ENCODE data around the gene GGT5.
"Not testable (repeated sequence)": the region's sequence is repeated elsewhere in the genome, so short reads cannot be mapped to it uniquely, and the experiment has no call there.

Gene GGT5

DNA sequence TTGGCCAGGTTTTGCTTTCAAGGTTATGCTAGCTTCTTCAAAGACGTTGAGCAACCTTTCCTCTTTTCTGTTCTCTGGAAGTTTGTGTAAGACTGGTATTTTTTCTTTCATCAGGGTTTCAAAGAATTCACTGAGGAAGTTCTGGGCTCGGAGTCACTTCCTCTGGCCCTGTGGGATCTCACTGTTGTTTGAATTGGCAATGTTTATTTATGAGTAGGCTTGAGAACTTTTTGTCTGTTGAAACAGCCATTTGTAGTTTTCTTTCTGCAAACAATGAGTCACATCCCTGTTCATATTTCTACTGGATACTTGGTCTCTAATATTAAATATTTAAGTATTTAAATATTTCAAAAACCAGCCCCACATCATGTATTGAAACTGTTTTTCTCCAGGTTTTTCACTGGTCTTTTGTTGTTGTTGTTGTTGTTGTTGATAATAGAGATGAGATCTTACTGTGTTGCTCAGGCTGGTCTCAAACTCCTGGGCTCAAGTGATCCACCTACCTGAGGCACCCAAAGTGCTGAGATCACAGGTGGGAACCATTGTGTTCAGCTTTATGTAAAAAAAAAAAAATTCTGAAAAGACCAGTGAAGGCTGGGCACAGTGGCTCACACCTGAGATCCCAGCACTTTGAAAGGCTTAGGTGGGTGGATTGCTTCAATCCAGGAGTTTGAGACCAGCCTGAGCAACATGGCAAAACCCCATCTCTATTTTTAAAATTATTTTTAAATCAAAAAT lies 36.7 kb downstream of the GGT5 start:
- DNase-seq (no peak), ATAC-seq (no peak)
- Mint-ChIP-seq H3K36me3 (ENCODE audit: low read depth) (no peaks in the 10 kb centered on the region), H3K27me3 (no peaks in the 10 kb centered on the region), H3K27ac (peak overlapping the region; percentile 50), H3K4me1 (peaks cover 28% of the 10 kb centered on the region), H3K4me3 (no peak overlapping the region), H3K9me3 (no peaks in the 10 kb centered on the region)

DNA sequence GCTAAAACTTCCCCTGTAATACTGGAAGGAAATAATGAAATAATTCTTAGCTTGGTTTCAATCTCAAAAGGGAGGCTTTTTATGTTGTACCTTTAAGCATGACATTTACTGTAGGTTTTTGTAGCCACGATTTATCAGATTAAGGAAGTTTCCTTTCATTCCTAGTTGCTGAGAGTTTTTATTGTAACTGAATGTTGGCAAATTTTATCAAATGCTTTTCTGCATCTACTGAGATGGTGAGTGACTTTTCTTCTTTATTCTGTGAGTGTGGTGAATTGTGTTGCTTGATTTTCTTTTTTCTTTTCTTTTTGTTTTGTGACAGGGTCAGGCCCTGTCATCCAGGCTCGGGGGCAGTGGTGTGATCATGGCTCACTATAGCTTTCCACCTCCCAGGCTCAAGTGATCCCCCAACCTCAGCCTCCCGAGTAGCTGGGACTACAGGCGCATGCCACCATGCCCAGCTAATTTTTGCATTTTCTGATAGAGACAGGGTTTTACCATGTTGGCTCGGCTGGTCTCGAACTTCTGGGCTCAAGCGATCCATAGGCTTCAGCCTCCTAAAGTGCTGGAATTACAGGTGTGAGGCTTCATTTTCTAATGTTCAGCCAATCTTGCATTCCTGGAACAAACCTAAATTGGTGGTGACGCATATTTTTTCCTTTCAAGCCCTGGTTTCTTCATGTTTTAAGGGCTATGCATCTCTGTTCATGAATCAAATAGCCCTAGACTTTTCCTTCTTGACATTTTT lies 37.4 kb downstream of the GGT5 start:
- Mint-ChIP-seq H3K36me3 (ENCODE audit: low read depth) (no peaks in the 10 kb centered on the region), H3K27me3 (no peaks in the 10 kb centered on the region), H3K4me3 (no peak overlapping the region), H3K27ac (peak overlapping the region; percentile 50), H3K9me3 (no peaks in the 10 kb centered on the region), H3K4me1 (peaks cover 28% of the 10 kb centered on the region)
- ATAC-seq (no peak), DNase-seq (no peak)

GRCh38 chr22:24206460-24207263 lies 38.2 kb downstream of the GGT5 start:
- ATAC-seq; H3K27me3 Mint-ChIP-seq; H3K36me3 Mint-ChIP-seq (ENCODE audit: low read depth); H3K9me3 Mint-ChIP-seq; H3K4me3 Mint-ChIP-seq; H3K27ac Mint-ChIP-seq; DNase-seq: not testable (repeated sequence)
- peaks cover 25% of the 10 kb centered on the region for H3K4me1 Mint-ChIP-seq

DNA sequence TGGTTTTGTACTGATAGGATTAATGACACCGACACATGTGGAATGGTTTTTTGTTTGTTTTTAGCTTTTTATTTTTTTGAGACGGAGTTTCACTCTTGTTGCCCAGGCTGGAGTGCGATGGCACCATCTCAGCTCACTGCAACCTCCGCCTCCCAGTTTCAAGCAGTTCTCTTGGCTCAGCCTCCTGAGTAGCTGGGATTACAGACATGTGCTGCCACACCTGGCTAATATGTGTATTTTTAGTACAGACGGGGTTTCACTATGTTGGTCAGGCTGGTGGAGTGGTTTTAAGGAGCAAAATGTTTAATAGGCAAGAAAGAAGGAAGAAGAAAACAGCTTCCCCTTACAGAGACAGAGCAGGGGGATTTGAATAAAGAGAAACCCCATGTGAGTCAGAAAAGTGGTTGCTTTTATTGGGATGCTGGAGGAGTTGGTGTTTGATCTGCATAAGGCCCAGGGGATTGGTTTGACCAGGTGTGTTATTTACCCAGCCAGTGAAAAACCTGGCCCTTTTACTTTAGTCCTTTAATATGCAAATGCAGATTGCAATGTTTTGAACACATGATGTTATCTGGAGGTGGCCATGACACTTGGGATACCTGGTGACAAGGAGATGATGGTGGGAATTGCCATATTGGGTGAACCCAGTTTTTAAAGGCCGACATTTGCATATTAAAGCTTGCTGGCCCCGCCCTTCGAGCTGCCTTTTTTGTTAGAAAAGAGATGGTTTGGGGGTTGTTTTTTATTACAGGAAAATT lies 39.3 kb downstream of the GGT5 start:
- H3K27me3 Mint-ChIP-seq = no peaks in the 10 kb centered on the region
- no peak overlapping the region for H3K27ac Mint-ChIP-seq
- DNase-seq (no peak), ATAC-seq (no peak)
- H3K36me3 Mint-ChIP-seq (ENCODE audit: low read depth) = no peaks in the 10 kb centered on the region
- no peaks in the 10 kb centered on the region for H3K9me3 Mint-ChIP-seq
- H3K4me3 Mint-ChIP-seq = no peak overlapping the region
- H3K4me1 Mint-ChIP-seq = peaks cover 25% of the 10 kb centered on the region

DNA sequence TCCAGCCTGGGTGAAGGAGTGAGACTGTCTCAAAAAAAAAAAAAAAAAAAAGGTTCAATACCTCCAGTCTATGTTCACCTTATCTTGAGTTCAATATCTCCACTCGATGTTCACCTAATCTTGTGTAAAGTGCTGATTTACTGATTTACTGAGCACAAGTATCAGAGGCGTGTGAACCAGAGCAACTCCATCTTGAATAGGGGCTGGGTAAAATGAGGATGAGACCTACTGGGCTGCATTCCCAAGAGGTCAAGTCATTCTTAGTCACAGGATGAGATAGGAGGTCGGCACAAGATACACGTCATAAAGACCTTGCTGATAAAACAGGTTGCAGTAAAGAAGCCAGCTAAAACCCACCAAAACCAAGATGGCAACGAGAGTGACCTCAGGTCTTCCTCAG lies 41.0 kb downstream of the GGT5 start:
- H3K27me3 Mint-ChIP-seq; H3K27ac Mint-ChIP-seq; H3K36me3 Mint-ChIP-seq (ENCODE audit: low read depth); ATAC-seq; H3K4me3 Mint-ChIP-seq; H3K9me3 Mint-ChIP-seq; DNase-seq: not testable (repeated sequence)
- H3K4me1 Mint-ChIP-seq = peaks cover 25% of the 10 kb centered on the region

DNA sequence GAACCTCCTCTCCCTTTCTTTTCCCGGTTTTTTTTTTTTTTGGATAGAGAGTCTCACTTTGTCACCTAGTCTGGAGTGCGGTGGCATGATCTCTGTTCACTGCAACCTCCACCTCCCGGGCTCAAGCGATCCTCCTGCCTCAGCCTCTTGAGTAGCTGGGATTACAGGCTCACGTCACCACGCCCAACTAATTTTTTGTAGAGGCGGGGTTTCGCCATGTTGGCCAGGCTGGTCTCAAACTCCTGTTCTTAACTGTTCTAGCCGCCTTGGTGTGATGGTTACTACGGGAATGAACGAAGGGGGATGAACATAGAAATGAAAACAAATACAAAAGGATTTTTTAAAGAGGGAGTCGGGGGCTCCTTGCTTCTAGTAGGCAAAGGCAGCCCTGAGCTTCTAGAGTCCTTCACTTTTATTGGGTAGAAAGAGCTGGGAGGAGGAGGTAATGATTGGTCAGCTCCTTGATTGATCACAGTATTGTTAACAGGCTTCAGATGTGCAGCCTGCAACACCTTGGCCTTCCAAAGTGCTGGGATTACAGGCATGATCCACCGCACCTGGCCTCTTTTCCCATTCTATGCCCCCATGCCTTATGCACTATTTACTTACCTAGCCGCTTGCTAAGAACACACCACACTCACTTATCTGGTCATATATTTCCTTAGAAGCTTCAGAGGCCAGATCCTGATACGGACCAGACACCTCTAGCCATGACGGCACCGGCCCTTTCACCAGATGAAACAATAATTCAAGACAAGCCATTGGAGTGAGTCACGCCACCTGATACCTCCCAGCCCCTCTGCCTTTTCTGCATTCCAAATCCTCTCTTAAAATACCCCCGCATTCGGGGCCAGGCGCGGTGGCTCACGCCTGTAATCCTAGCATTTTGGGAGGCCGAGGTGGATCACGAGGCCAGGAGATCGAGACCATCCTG lies 42.9 kb downstream of the GGT5 start:
- Mint-ChIP-seq H3K27me3 (no peaks in the 10 kb centered on the region), H3K27ac (no peak overlapping the region), H3K4me1 (peaks cover 20% of the 10 kb centered on the region), H3K4me3 (no peak overlapping the region), H3K36me3 (ENCODE audit: low read depth) (no peaks in the 10 kb centered on the region), H3K9me3 (no peaks in the 10 kb centered on the region)
- DNase-seq (no peak), ATAC-seq (no peak)

- no peak for ATAC-seq
- Mint-ChIP-seq H3K36me3 (ENCODE audit: low read depth) (no peaks in the 10 kb centered on the region), H3K4me3 (no peak overlapping the region), H3K4me1 (peaks cover 12% of the 10 kb centered on the region), H3K9me3 (no peaks in the 10 kb centered on the region), H3K27ac (no peak overlapping the region), H3K27me3 (no peaks in the 10 kb centered on the region)
- DNase-seq = no peak
Observed at GRCh38 chr22:24200619-24201212, 44.2 kb downstream of the GGT5 start.

DNA sequence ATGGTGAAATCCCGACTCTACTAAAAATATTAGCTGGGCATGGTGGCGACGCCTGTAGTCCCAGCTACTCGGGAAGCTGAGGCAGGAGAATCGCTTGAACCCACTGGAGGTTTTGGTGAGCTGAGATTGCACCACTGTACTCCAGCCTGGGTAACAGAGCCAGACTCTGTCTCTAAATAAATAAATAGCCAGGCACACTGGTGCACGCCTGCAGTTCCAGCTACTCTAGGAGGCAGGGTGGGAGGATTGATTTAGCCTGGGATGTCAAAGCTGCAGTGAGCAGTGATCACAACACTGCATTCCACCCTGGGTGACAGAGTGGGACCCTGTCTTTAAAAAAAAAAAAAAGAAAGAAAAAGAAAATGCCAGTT lies 46.2 kb downstream of the GGT5 start:
- ATAC-seq (no peak), DNase-seq (no peak)
- Mint-ChIP-seq H3K4me1 (peaks cover 9% of the 10 kb centered on the region), H3K4me3 (no peak overlapping the region), H3K27me3 (no peaks in the 10 kb centered on the region), H3K36me3 (ENCODE audit: low read depth) (no peaks in the 10 kb centered on the region), H3K27ac (no peak overlapping the region), H3K9me3 (no peaks in the 10 kb centered on the region)

- ATAC-seq = no peak
- no peaks in the 10 kb centered on the region for H3K27me3 Mint-ChIP-seq
- H3K9me3 Mint-ChIP-seq = no peaks in the 10 kb centered on the region
- H3K4me3 Mint-ChIP-seq = no peak overlapping the region
- H3K27ac Mint-ChIP-seq = no peak overlapping the region
- no peak for DNase-seq
- H3K36me3 Mint-ChIP-seq (ENCODE audit: low read depth) = no peaks in the 10 kb centered on the region
- H3K4me1 Mint-ChIP-seq = no peaks in the 10 kb centered on the region
Observed at GRCh38 chr22:24191893-24192292, 53.0 kb downstream of the GGT5 start.

- no peak overlapping the region for H3K27ac Mint-ChIP-seq
- DNase-seq (no peak), ATAC-seq (no peak)
- H3K4me1 Mint-ChIP-seq = no peaks in the 10 kb centered on the region
- H3K4me3 Mint-ChIP-seq = no peak overlapping the region
- H3K27me3 Mint-ChIP-seq = no peaks in the 10 kb centered on the region
- H3K9me3 Mint-ChIP-seq = no peaks in the 10 kb centered on the region
- no peaks in the 10 kb centered on the region for H3K36me3 Mint-ChIP-seq (ENCODE audit: low read depth)
Observed at GRCh38 chr22:24191381-24191841, 53.5 kb downstream of the GGT5 start.

GRCh38 chr22:24190596-24191208 lies 54.2 kb downstream of the GGT5 start:
- H3K9me3 Mint-ChIP-seq = no peaks in the 10 kb centered on the region
- DNase-seq = no peak
- H3K36me3 Mint-ChIP-seq (ENCODE audit: low read depth) = no peaks in the 10 kb centered on the region
- no peaks in the 10 kb centered on the region for H3K4me1 Mint-ChIP-seq
- H3K4me3 Mint-ChIP-seq = no peak overlapping the region
- no peaks in the 10 kb centered on the region for H3K27me3 Mint-ChIP-seq
- ATAC-seq = no peak
- no peak overlapping the region for H3K27ac Mint-ChIP-seq

DNA sequence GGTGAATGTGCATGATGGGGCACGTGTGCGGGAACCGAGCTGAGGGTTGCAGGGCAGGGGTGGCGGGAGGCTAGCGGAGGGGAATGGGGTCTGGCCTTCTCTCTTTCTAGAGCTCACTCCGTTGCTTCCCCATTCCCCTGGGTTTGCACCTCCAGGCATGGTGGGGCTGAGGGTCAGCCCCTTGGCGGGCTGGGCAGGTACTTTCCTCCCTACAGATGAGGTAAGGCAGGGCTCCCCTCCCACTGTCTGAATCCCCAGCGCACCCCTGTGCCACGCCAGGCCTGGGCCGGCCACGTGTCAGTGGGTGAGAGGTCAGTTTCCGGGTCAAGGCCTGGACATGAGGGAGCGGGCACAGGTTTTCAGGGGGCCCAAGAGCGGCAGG lies 54.7 kb downstream of the GGT5 start:
- H3K4me3 Mint-ChIP-seq = no peak overlapping the region
- no peaks in the 10 kb centered on the region for H3K36me3 Mint-ChIP-seq (ENCODE audit: low read depth)
- H3K4me1 Mint-ChIP-seq = no peaks in the 10 kb centered on the region
- DNase-seq (no peak), ATAC-seq (no peak)
- no peak overlapping the region for H3K27ac Mint-ChIP-seq
- H3K27me3 Mint-ChIP-seq = no peaks in the 10 kb centered on the region
- no peaks in the 10 kb centered on the region for H3K9me3 Mint-ChIP-seq
